NCI-H82 treated with DMSO at 0.1 percent for 48 hours (cell line): ENCODE measurements around the gene ASB2.

ENCODE experiments used
- DNase-seq: peaks from one replicate; lab custom pipeline; 2025; ENCODE audit not compliant: unreplicated experiment; lab: John Stamatoyannopoulos, UW

The ASB2 gene

DNA sequence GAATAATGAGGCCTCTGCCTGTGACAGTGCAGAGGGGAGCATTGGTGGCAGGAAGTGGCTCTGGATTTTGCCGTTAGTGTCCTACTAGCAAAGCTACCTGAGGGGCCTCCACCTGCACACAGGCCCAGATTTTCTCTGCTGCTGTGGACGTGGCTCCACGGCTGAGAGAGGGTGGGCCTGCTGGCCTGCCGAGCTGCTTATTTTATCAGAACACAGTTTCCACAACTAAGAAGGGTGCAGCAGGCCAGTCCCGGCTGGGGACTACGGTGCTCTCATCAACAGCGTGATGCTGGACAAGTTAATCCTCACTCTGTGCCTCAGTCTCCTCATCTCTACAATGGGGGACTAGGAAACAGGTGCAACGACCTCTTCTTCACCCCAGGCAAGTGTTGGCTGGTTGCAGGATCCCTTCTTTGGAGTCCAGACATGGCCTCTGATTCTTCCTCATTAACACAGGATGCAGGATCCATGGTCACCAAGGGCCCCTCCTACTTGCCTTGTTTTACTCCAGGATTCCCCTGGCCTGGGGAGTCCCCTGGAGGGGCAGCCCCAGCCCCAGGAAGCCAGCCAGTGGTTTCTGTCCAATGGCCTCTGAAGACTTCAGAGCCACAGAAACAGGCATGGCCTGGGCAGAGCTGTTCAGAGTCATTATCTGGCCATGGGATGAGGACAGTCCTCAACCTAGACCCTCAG lies 45.9 kb downstream of the ASB2 start:
- no peak for DNase-seq

DNA sequence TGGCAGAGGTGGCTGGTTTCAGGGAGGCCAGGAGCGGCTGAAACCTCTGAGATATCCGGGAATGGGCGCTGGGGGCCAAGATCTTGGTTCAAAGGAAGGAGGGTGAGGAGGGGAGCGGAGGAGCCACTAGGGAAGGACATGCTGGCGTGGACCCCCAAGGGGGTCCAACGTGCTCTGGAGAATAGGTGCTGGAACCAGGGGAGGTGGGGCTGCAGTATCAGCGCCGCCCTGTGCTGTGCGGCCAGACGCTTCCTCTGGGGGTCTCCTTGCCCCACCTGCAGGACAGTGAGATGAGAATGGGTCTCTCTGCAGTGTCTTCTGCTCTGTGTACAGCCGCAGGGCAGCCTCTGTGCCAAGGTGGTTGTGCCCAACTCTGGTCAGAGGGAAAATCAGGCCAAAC lies 46.7 kb downstream of the ASB2 start:
- no peak for DNase-seq

- no peak for DNase-seq
These were observed 47.3 kb downstream of the ASB2 start for GRCh38 chr14:93929048-93929535.

DNA sequence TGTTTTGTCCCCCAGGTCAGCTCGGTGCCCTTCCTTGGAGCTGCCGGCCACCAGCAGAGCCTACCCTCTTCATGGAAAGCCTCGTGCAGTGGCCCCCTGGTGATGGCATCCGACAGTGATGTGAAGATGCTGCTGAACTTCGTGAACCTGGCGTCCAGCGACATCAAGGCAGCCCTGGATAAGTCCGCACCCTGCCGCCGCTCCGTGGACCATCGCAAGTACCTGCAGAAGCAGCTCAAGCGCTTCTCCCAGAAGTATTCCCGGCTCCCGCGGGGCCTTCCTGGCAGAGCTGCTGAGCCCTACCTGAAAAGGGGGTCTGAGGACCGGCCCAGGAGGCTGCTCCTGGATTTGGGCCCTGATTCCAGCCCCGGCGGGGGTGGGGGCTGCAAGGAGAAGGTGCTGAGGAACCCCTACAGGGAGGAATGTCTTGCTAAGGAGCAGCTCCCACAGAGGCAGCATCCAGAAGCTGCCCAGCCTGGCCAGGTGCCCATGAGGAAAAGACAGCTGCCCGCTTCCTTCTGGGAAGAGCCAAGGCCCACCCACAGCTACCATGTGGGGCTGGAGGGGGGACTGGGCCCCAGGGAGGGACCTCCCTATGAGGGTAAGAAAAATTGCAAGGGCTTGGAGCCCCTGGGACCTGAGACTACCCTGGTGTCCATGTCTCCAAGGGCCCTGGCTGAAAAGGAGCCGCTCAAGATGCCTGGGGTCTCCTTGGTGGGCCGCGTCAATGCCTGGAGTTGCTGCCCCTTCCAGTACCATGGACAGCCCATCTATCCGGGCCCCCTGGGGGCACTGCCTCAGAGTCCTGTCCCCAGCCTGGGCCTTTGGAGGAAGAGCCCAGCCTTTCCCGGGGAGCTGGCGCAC lies 48.0 kb downstream of the ASB2 start:
- DNase-seq = no peak

DNA sequence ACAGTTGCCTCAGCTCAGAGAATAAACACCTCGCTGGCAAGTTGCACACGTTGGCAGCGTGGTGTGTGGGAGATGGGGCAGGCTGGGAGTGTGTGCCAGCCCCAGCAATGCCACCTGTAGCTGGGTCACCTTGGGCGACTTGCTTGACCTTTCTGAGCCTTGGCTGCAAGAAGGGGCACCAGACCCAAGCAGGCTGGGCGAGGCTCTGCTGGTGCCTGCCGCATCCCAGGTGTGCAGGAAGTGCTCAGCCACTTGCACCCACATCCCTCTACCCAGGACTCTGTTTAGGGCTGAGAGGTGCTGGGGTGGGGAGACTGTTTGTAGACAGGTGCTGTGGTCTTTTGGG lies 48.6 kb downstream of the ASB2 start:
- DNase-seq = no peak

- no peak for DNase-seq
These were observed 49.2 kb downstream of the ASB2 start, which contains the start of gene FAM181A for GRCh38 chr14:93926873-93927799. Gene FAM181A, plus strand, starts transcription at chr14:93927344. Its CDS starts 942 bp downstream, at chr14:93928286.

DNA sequence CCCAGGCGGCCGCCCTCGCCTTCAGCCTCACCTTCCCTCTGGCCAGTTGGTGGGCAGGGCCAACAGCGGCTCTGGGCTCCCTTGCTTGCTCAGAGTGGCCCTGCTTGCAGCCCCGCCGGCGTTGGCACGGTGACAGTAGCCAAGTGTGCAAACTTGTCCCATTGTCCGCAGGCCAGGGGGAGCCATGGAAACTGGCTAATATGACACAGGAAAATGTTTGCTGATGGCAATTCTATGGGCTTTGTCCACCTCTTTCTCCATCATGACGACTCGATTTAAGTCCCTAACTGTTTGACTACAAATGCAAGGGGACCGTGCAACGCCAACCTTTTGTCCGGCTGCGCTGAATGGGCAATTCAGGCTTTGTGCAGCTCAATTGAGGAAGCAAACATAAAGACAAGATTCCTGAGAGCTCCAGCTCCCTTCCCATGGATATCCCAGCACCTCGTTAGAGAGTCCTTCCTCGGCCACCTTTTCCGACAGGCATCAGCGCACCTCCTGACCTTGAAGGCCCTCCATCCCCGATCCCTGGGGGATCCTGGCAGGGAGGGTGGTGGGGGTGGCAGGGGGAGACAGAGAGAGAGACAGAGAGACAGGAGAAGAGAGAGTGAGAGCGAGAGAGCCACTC lies 50.0 kb downstream of the ASB2 start:
- DNase-seq = no peak

- DNase-seq = no peak
These were observed 50.9 kb downstream of the ASB2 start for GRCh38 chr14:93925374-93925895.

GRCh38 chr14:93924592-93925355 lies 51.6 kb downstream of the ASB2 start:
- DNase-seq = no peak

DNA sequence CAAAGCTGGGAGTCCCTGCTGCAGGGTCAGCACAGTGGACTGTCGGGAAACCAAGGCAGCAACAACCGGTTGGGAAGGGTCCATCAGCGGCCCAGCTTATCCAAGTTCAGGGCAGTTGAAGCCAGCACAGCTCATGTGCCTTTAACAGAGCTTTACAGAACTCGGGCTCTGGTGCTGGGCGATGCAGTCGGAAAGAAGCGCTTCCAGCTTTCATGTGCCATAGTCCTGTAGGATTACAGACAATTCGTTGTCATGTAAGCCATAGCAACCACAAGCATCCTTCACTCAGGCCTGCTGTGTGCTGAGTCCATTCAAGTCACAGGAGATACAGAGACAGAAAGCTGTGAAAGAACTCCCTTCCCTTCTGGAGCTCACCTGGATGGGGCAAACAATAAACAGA lies 52.7 kb downstream of the ASB2 start:
- no peak for DNase-seq

GRCh38 chr14:93921001-93921806 lies 55.2 kb downstream of the ASB2 start:
- no peak for DNase-seq

- DNase-seq = no peak
These were observed 59.2 kb downstream of the ASB2 start for GRCh38 chr14:93917141-93917540.

- no peak for DNase-seq
These were observed 59.9 kb downstream of the ASB2 start for GRCh38 chr14:93916498-93916897.

DNA sequence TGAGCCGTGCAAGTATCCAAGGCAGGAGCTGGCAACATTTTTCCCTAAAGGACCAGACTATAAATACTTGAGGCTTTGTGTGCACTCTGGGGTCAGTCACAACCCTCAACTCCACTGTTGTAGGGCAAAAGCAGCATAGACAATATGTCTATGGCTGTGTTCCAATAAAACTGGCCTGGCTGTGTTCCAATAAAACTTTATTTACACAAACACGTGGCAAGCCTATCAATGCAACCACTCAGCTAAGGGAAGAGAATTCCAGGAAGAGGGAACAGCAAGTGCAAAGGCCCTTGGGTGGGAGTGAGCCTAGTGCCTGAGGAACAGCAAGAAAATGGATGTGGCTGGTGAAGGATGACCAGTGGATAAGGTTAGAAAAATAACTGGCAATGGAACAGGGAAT lies 60.6 kb downstream of the ASB2 start:
- no peak for DNase-seq

- no peak for DNase-seq
These were observed 61.2 kb downstream of the ASB2 start for GRCh38 chr14:93915070-93915705.

DNA sequence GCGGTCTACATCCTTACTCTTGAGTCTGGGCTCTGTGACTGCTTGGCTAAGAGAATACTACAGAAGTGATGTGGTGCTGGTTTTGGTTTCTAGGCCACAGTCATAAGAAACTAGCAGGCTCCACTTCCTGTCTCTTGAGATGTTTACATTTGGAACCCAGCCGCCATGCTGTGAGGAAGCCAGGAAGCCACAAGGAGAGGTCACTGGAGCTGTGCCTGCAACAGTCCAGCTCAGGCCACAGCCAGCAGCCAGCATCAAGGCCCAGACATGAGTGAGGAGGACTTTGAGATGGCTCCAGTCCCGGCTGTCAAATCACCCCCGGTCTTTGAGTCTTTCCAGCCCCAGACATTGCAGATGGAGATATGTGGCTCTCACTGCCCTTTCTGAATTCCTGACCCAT lies 62.1 kb downstream of the ASB2 start:
- DNase-seq = no peak

DNA sequence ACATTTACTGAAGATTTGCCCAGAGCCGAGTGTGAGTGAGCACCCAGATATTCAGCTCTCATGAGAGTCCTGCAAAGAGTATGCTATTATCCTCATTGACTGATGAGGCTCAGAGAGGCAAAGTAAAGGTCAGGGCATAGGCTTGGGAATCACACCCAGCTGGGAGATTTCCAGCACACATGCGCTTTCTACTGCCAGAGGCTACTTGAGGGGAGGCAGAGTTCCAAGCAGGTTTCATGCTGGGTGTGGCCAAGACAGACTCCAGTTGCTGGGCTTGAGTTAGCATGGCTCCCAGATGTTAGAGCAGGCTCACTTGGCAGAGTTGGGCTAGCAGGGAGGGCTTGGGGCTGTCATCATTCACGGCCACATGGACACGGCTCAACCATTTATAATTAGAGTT lies 63.6 kb downstream of the ASB2 start:
- no peak for DNase-seq

DNA sequence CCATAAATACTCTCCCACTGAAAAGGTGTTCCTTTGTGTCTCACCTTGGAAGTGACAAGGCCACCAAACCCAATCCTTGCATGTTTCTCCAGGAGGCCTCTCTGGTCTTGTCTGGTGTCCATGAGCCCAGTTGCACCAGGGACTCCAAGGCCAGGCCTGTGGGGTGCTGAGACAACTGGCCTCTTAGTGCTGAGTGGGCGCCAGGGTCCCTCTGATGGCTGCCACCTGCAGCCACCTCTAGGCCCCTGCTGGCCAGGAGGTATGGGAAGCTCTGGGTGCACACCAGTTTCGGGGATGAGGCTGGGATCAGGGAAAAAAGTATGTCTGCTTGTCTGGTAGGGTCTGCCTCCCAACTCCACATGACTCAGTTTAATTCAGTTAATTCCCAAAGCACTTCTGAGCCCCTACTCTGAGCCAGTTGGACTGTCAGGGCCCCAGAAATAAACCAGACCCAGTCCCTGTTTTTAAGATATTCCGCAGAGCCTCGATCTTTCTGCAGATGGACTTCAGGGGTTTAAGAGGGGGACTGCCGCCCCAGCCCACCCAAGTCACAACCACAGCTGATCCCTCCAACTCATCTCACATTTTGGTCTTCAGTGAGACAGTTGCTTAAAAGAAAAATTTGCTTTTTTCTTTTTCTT lies 64.3 kb downstream of the ASB2 start:
- DNase-seq = no peak
